PFSK-1 (cell line): Measurements from ENCODE around the gene ST7.

ENCODE experiments used
- FOXP2 ChIP-seq: optimal IDR thresholded peaks from 2 replicates; pipeline ENCODE3; 2011; ENCODE audit warnings: borderline replicate concordance, control low read depth, inconsistent platforms; ENCODE audit not compliant: insufficient read depth; ENCODE audit errors: extremely low read length, extremely low read depth
- POLR2AphosphoS5 ChIP-seq: IDR thresholded peaks from 2 replicates; pipeline ENCODE4 v1.6.1; 2012; ENCODE audit warnings: low read depth, mild to moderate bottlenecking, control low read depth, low read length, moderate library complexity
- REST ChIP-seq, 2 experiments: IDR thresholded peaks; 2 replicates each; pipeline versions ENCODE4 v1.6.1 to v1.8.0; 2011 to 2012; ENCODE audit warnings: low read depth in 2 of 2, low read length in 2 of 2, control low read depth in 1 of 2, inconsistent platforms in 1 of 2, mild to moderate bottlenecking in 1 of 2, moderate library complexity in 1 of 2; ENCODE audit not compliant: insufficient read depth in 1 of 2
- SIN3A ChIP-seq: IDR thresholded peaks from 2 replicates; pipeline ENCODE4 v1.6.1; 2012; ENCODE audit warnings: mild to moderate bottlenecking, low read length, moderate library complexity, borderline replicate concordance; ENCODE audit not compliant: insufficient read depth
- TAF1 ChIP-seq: IDR thresholded peaks from 2 replicates; pipeline ENCODE4 v1.6.1; 2012; ENCODE audit warnings: low read length, control low read depth, borderline replicate concordance; ENCODE audit not compliant: insufficient read depth

GRCh38 chr7:116969371-116969902, 16.1 kb downstream of the ST7 start:
- TF ChIP-seq TAF1 (no peak), REST (IDR thresholded peaks at IDR 0.05; ENCODE audit: insufficient read depth in 1 of 2, low read depth in 2 of 2, low read length in 2 of 2) (no peak), POLR2AphosphoS5 (no peak), SIN3A (no peak), FOXP2 (no peak)
